Measurements from ENCODE around the gene SNCAIP.

GRCh38 chr5:122468351-122469116 lies 156.5 kb downstream of the SNCAIP start:
- TF ChIP-seq CTCF (IDR thresholded peaks at IDR 0.05) = no peak; the same call in 1 of the 2 replicates
- no peak for TF ChIP-seq POLR2AphosphoS5 (IDR thresholded peaks at IDR 0.05; ENCODE audit: low read depth, low read length)
